Endometrial microvascular endothelial cells (primary cell): Measurements from ENCODE around the gene SPIRE2. TPM values are rescaled to one million over a fixed set of nuclear protein-coding genes. Genes with fewer than 3 reads are reported as not detected.
"Not testable (repeated sequence)": the region's sequence is repeated elsewhere in the genome, so short reads cannot be mapped to it uniquely, and the experiment has no call there.

ENCODE experiments used
- in situ Hi-C: cut with HindIII; loops from 2 replicates; pipeline ENCODE4 v1.10.0; 2017; ENCODE audit warnings: low sequenced_read_pairs, low pct_unique_long_range_greater_than_20kb; ENCODE audit errors: inconsistent ontology term
- total RNA-seq: library from RNA; depleted of rRNA; stranded (reverse); fragments of >200 nt; gene quantifications from one replicate; pipeline ENCODE4 v1.2.3, GENCODE V29; 2015; ENCODE audit errors: inconsistent ontology term

The SPIRE2 gene, protein sequence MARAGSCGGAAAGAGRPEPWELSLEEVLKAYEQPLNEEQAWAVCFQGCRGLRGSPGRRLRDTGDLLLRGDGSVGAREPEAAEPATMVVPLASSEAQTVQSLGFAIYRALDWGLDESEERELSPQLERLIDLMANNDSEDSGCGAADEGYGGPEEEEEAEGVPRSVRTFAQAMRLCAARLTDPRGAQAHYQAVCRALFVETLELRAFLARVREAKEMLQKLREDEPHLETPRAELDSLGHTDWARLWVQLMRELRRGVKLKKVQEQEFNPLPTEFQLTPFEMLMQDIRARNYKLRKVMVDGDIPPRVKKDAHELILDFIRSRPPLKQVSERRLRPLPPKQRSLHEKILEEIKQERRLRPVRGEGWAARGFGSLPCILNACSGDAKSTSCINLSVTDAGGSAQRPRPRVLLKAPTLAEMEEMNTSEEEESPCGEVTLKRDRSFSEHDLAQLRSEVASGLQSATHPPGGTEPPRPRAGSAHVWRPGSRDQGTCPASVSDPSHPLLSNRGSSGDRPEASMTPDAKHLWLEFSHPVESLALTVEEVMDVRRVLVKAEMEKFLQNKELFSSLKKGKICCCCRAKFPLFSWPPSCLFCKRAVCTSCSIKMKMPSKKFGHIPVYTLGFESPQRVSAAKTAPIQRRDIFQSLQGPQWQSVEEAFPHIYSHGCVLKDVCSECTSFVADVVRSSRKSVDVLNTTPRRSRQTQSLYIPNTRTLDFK
- 0.19 TPM for total RNA-seq

DNA sequence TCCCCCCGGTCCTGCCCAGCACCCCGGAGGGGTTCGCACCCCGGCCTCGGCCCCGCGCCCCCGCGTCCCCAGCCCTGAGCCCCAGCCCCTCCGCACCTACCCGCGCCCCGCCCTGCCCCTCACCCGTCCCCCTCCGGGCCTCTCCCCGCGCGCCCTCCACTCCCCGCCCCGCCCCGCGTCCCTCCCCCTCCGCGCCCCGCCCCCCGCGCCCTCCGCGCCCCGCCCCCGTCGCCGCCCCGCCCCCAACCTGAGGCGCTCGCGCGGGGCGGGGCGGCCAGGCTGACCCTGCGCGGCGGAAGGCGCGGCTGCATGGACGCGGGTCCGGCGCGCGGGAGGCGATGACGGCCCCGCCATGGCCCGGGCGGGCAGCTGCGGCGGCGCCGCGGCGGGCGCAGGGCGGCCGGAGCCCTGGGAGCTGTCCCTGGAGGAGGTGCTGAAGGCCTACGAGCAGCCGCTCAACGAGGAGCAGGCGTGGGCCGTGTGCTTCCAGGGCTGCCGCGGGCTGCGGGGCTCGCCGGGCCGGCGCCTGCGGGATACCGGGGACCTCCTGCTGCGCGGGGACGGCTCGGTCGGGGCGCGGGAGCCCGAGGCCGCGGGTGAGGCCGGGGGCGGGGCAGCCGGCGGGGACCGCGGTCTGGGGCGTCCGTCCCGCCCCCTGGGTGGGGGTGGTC is at the start of gene SPIRE2:
TSS of gene SPIRE2 (plus strand) at position 277 of the 671 bp plus-strand sequence. CDS start at position 353, 76 bp downstream.
- in situ Hi-C loops, result no loop called here

GRCh38 chr16:89779231-89779908 is 48.9 kb upstream of the SPIRE2 start:
- in situ Hi-C loops, result no loop called here

DNA sequence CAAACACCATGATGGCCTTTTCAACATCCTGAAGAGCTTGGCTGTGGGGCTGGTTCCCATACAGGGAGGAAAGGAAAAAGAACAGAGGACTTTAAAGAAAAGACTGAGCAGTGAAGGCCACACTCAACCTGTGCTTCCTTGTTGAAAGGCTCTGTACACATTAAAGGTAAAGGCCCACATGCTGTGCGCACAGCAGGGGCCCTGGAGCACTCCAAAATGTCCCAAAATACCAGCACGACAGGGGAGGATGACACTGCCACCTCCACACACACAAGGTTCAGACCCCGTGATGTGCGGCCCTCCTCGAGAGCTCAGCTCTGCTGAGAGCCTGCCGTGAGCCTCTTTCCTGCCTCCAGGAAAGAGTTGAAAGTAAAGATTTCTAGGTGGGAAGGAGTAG is 48.4 kb upstream of the SPIRE2 start:
- in situ Hi-C loops, result no loop called here

DNA sequence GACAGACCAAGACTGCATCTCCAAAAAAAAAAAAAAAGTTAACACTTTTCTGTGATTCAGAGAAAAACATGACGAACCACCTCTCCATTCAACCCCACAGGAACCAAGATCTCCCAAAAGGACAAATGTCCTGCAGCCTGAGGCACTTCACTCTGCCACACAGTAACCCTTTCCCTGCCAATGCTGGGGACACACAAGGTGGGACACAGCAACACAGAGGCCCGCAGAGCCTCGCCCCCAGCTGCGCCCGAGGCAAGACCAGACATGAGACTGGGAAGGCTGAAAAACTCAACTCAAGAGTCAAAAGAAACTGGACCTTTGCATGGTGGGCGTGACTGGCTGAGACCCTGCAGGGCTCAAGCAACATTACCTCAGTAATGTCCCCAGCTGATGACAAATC is 45.8 kb upstream of the SPIRE2 start:
- in situ Hi-C loops, result no loop called here

- in situ Hi-C loops, result not testable (repeated sequence)
Observed at GRCh38 chr16:89783952-89784351, 44.3 kb upstream of the SPIRE2 start.

DNA sequence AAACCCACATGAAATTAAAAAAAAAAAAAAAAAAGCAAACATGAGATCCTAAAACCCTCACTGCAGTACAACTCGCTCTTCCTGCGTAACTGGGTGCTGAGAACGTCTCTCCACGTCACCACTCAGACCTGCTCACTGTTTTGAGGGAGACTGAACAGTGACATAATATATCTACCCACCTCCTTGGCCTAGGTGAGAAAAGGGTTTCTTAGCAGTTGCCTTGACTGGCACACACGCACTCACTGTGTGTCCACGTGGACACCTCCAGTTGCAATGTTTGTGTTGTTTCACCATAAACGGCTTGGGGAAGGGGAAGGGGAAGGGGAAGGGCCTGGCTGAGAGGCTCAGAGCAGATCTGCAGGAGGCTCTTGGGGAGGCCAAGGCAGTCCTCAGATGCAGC is 43.9 kb upstream of the SPIRE2 start:
- in situ Hi-C loops, result no loop called here

DNA sequence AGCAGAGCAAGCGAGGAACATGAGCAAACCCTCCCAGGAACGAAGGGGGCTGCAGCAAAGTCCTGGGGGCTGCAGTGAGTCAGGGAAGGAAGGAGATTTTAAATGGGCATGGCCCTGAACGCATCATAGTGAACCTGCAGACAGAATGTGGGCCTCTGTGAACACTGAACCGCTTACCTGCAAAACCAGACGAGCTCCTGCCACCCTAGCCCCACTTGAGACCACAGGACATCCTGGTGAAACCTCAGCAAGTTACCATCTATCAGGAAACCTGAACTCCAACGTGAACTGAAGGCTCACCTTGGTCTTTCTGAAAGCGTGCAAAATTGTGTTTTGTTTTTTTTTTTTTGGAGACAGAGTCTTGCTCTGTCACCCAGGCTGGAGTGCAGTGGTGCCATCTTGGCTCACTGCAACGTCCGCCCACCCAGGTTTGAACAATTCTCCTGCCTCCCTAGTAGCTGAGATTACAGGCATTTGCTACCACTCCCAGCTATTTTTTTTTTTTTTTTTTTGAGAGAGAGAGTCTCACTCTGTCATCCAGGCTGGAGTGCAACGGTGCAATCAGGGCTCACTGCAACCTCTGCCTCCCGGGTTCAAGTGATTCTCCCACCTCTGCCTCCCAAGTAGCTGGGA is 42.6 kb upstream of the SPIRE2 start:
- in situ Hi-C loops, result no loop called here

GRCh38 chr16:89786474-89787364 is 41.6 kb upstream of the SPIRE2 start:
- in situ Hi-C loops, result no loop called here

GRCh38 chr16:89787365-89787805 is 40.9 kb upstream of the SPIRE2 start:
- in situ Hi-C loops, result no loop called here

DNA sequence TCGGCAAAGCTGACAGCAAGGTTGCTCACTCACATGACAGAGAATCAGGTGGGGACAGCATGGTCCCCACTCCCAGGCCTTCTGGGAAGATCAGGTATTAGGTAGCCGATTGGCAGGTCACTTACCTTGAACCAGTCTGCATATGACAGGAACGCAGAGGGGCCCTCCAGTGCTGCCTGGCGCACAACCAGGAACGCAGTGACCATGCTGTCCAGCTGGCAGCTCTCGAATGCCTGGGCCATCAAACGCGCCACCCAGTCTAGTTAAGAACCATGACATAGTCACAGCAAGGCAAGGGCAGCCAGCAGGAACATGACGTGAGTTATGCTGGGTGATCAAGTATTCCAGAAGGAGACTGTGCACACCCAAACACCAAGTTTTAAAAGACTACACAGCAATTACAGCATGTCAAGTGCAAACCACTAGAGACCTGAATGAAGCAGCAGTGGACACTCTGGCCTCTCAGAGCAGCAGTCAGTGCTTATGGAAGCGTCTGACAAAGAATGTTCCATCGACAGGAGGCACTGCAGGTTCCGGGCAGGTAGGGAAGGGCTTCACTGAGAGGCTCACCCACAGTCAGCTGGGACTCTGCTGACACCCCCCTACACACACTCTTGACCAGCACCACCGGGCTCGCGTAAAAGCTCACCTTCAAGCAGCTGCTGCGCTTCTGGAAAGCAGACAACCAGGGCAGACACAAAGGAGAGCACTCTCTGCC is 36.8 kb upstream of the SPIRE2 start:
- in situ Hi-C loops, result no loop called here

DNA sequence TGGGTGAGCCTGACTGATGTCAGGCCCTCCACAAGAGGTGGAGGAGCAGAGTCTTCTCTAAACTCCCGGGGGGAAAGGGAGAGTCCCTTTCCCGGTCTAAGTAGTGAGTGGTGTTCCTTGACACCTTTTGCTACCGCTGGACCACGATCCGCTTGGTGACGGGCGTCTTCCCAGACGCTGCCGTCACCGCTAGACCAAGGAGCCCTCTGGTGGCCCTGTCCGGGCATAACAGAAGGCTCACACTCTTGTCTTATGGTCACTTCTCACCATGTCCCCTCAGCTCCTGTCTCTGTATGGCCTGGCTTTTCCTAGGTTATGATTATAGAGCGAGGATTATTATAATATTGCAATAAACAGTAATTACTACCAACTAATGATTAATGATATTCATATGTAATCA is 35.2 kb upstream of the SPIRE2 start:
- in situ Hi-C loops, result not testable (repeated sequence)

GRCh38 chr16:89793955-89794354 is 34.3 kb upstream of the SPIRE2 start:
- in situ Hi-C loops, result no loop called here

DNA sequence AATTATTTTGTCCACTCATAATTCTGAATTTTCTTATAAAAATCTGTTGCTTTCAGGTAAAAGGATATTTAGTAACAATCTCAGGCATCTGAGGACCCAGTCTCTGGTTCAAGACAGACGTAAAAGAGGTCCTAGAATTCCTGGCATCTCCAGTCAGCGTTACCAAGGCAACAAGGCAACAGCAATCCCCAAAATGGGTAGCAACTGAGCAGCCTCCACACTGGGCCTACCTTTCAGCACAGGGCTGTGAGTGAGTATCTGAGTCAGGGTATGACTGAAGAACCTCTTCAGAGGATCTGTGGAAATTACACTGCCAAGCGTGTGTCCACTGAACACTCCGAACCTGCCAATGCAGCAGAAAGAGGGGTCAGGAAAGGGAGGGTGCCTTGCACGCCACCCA is 32.6 kb upstream of the SPIRE2 start:
- in situ Hi-C loops, result no loop called here

DNA sequence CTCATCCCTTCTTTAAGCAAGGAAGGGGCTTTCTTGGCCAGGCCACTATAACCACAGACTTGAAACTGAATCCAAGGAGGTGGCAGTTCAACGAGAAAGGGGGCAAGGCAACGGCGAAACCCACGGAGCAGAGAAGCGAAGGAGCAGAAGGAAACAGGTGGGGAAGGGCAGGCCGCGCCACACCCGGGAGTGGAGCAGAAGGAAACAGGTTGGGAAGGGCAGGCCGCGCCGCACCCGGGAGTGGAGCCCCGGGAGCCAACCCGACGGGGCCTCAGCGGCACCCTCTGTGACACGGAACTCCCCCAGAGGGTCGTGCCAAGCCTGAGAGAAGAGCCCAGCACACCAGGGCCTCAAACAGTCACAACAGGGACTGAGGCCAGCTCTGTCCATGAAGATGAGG is 32.2 kb upstream of the SPIRE2 start:
- in situ Hi-C loops, result no loop called here

- in situ Hi-C loops, result no loop called here
Observed at GRCh38 chr16:89798126-89798525, 30.1 kb upstream of the SPIRE2 start.

GRCh38 chr16:89798832-89799370 is 29.4 kb upstream of the SPIRE2 start:
- in situ Hi-C loops, result no loop called here

DNA sequence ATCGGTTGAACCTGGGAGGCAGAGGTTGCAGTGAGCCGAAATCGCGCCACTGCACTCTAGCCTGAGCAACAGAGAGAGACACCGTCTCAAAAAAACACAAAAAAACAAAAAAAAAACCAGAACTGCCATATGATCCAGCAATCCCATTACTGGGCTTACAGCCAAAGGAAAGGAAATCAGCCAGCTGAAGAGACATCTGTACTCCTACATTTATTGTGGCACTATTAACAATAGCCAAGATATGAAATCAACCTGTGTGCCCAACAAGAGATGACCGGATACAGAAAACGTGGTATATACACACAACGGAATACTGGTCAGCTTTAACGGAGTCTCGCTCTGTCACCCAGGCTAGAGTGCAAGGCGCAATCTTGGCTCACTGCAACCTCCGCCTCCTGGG is 26.5 kb upstream of the SPIRE2 start:
- in situ Hi-C loops, result no loop called here
